Natural killer cell (primary cell): ENCODE data around the gene G3BP1. TPM values are rescaled to one million over a fixed set of nuclear protein-coding genes. Genes with fewer than 3 reads are reported as not detected.

ENCODE experiments used
- ATAC-seq, 3 donors: fragments of 150-1000 bp in 2 of 3; fragments of 200-7000 bp in 1 of 3; cut with Tn5 transposase; 1 replicate in 1 of 3; 2 replicates in 2 of 3; pipeline ENCODE4 v1.10.0; 2021; ENCODE audit warnings: mild to moderate bottlenecking in 2 of 3, moderate library complexity in 2 of 3
- DNase-seq, 2 donors: peaks; one replicate each; pipeline versions ENCODE4 v3.0.0 to v3.0.0-alpha.2; 2013 to 2021; ENCODE audit warnings: mixed read lengths in 1 of 2
- H3K27ac ChIP-seq: one replicate; pipeline ENCODE4 v1.5.1; 2013; ENCODE audit warnings: mild to moderate bottlenecking, low read length
- H3K27me3 ChIP-seq: one replicate; pipeline ENCODE4 v1.6.1; 2013; ENCODE audit warnings: low read length; ENCODE audit not compliant: control insufficient read depth, insufficient read depth
- H3K36me3 ChIP-seq: one replicate; pipeline ENCODE4 v1.6.1; 2013; ENCODE audit warnings: low read length; ENCODE audit not compliant: control insufficient read depth, insufficient read depth
- H3K4me1 ChIP-seq: one replicate; pipeline ENCODE4 v1.6.1; 2013; ENCODE audit warnings: low read length; ENCODE audit not compliant: control insufficient read depth, insufficient read depth
- H3K4me3 ChIP-seq: one replicate; pipeline ENCODE4 v1.5.1; 2013; ENCODE audit warnings: low read length
- H3K9me3 ChIP-seq: one replicate; pipeline ENCODE4 v1.6.1; 2013; ENCODE audit warnings: low read length; ENCODE audit not compliant: control insufficient read depth, insufficient read depth
- H3K27ac Mint-ChIP-seq, 2 donors: one replicate each; pipeline ENCODE4 v1.8.0; 2022; ENCODE audit warnings: mild to moderate bottlenecking in 2 of 2, mixed read lengths in 2 of 2, moderate library complexity in 1 of 2
- H3K27me3 Mint-ChIP-seq, 2 donors: one replicate each; pipeline ENCODE4 v1.8.0; 2022; ENCODE audit warnings: low read depth in 2 of 2, mixed read lengths in 2 of 2
- H3K36me3 Mint-ChIP-seq: one replicate; pipeline ENCODE4 v1.8.0; 2022; ENCODE audit warnings: mixed read lengths
- H3K4me1 Mint-ChIP-seq, 2 donors: one replicate each; pipeline ENCODE4 v1.8.0; 2022; ENCODE audit warnings: mixed read lengths in 2 of 2
- H3K4me3 Mint-ChIP-seq: one replicate; pipeline ENCODE4 v1.8.0; 2022; ENCODE audit warnings: mild to moderate bottlenecking, moderate library complexity, mixed read lengths
- H3K9me3 Mint-ChIP-seq, 2 donors: one replicate each; pipeline ENCODE4 v1.8.0; 2022; ENCODE audit warnings: mixed read lengths in 2 of 2
- CTCF ChIP-seq: fragments of 200-600 bp; IDR thresholded peaks from one replicate; pipeline ENCODE4 v1.8.0; 2022; ENCODE audit warnings: antibody characterized with exemption
- WGBS: methylation state at CpG from one replicate; pipeline ENCODE4 v1.1.7; 2013; ENCODE audit warnings: missing lambda C conversion rate; ENCODE audit not compliant: insufficient coverage; 5-methylcytosine and 5-hydroxymethylcytosine counted together
- intact Hi-C: fragments of 100-400 bp; cut with micrococcal nuclease; formaldehyde crosslinking; loops from one replicate; pipeline ENCODE4 v1.14.2; 2022
- total RNA-seq, 4 donors: library from RNA; stranded (reverse); fragments of 120-200 nt in 1 of 4; gene quantifications; one replicate each; pipeline versions ENCODE4 v1.2.3 to v1.2.4, GENCODE V29; 2013 to 2022

The G3BP1 gene
- total RNA-seq, 3 donors from 2014 or later (not counting 1 experiment from before 2014, with no cell fraction given), result 94.9 to 127 (median 121) TPM

- no peaks in the 10 kb centered on the region for H3K27me3 ChIP-seq
- ATAC-seq (no peak), DNase-seq (no peak)
- H3K27me3 Mint-ChIP-seq, result no peaks in the 10 kb centered on the region
- H3K4me1 Mint-ChIP-seq, result no peaks in the 10 kb centered on the region
- WGBS, result 97% methylated on average over 5 of the region's 7 CpGs
- peaks cover 12% of the 10 kb centered on the region for H3K36me3 Mint-ChIP-seq
- no peak overlapping the region for H3K27ac Mint-ChIP-seq
- H3K27ac ChIP-seq, result no peak overlapping the region
- H3K9me3 Mint-ChIP-seq, result peaks cover 0 to 2% of the 10 kb centered on the region in 2 donors
- peaks cover 4% of the 10 kb centered on the region for H3K9me3 ChIP-seq
- H3K4me1 ChIP-seq, result no peaks in the 10 kb centered on the region
- H3K4me3 Mint-ChIP-seq, result no peak overlapping the region
- no peak overlapping the region for H3K4me3 ChIP-seq
- peaks cover 2% of the 10 kb centered on the region for H3K36me3 ChIP-seq
- intact Hi-C loops, result no loop called here
- no peak for TF ChIP-seq CTCF
These were observed 41.4 kb upstream of the G3BP1 start for GRCh38 chr5:151730381-151730780.

GRCh38 chr5:151733358-151734063 is 38.2 kb upstream of the G3BP1 start:
- Mint-ChIP-seq H3K27me3 (no peaks in the 10 kb centered on the region), H3K4me1 (peaks cover 9 to 10% of the 10 kb centered on the region in 2 donors), H3K36me3 (peaks cover 7% of the 10 kb centered on the region), H3K9me3 (peaks cover 0 to 2% of the 10 kb centered on the region in 2 donors), H3K27ac (no peak overlapping the region), H3K4me3 (no peak overlapping the region)
- DNase-seq (no peak), ATAC-seq (no peak)
- no peaks in the 10 kb centered on the region for H3K27me3 ChIP-seq
- TF ChIP-seq CTCF, result no peak
- peaks cover 4% of the 10 kb centered on the region for H3K9me3 ChIP-seq
- H3K4me1 ChIP-seq, result no peaks in the 10 kb centered on the region
- WGBS, result 97% methylated on average over 7 of the region's 9 CpGs
- peaks cover 4% of the 10 kb centered on the region for H3K36me3 ChIP-seq
- intact Hi-C loops, result no loop called here
- H3K4me3 ChIP-seq, result no peak overlapping the region
- no peak overlapping the region for H3K27ac ChIP-seq

GRCh38 chr5:151734064-151734408 is 37.7 kb upstream of the G3BP1 start:
- Histone ChIP-seq H3K36me3 (peaks cover 4% of the 10 kb centered on the region), H3K27ac (no peak overlapping the region), H3K4me1 (no peaks in the 10 kb centered on the region), H3K9me3 (peaks cover 4% of the 10 kb centered on the region), H3K27me3 (no peaks in the 10 kb centered on the region), H3K4me3 (no peak overlapping the region)
- Mint-ChIP-seq H3K4me3 (no peak overlapping the region), H3K9me3 (peaks cover 0 to 2% of the 10 kb centered on the region in 2 donors), H3K4me1 (peaks cover 9 to 10% of the 10 kb centered on the region in 2 donors), H3K27ac (no peak overlapping the region), H3K27me3 (no peaks in the 10 kb centered on the region), H3K36me3 (peaks cover 7% of the 10 kb centered on the region)
- ATAC-seq (no peak), DNase-seq (no peak)
- no peak for TF ChIP-seq CTCF
- 99% methylated on average over 3 of the region's 3 CpGs for WGBS
- intact Hi-C loops, result no loop called here

GRCh38 chr5:151735646-151736045 is 36.1 kb upstream of the G3BP1 start:
- Histone ChIP-seq H3K27me3 (no peaks in the 10 kb centered on the region), H3K9me3 (no peaks in the 10 kb centered on the region), H3K36me3 (peaks cover 6% of the 10 kb centered on the region), H3K4me3 (no peak overlapping the region), H3K27ac (no peak overlapping the region), H3K4me1 (peaks cover 4% of the 10 kb centered on the region)
- Mint-ChIP-seq H3K36me3 (no peaks in the 10 kb centered on the region), H3K27ac (no peak overlapping the region), H3K4me3 (no peak overlapping the region), H3K4me1 (peaks cover 18 to 19% of the 10 kb centered on the region in 2 donors), H3K27me3 (no peaks in the 10 kb centered on the region), H3K9me3 (no peaks in the 10 kb centered on the region)
- ATAC-seq (no peak), DNase-seq (no peak)
- intact Hi-C loops, result no loop called here
- no peak for TF ChIP-seq CTCF
- WGBS, result no CpG with 5 or more reads among the region's 1 CpG
